Keratinocyte (primary cell): ENCODE measurements around the gene KCNH8. TPM values are rescaled to one million over a fixed set of nuclear protein-coding genes. Genes with fewer than 3 reads are reported as not detected.

Experiments
- DNase-seq: peaks from one replicate; pipeline ENCODE4 v3.0.0-alpha.2; 2011; ENCODE audit warnings: low read depth, missing footprints, low spot score
- FAIRE-seq: peaks from 2 replicates; lab custom pipeline; 2011; peaks lifted over from hg19 to GRCh38; lab: Jason Lieb, UNC
- H2AFZ ChIP-seq: 2 replicates; pipeline ENCODE4 v1.6.0; 2012; ENCODE audit warnings: low read length, control low read depth, inconsistent platforms; ENCODE audit not compliant: control insufficient read depth
- H3K27ac ChIP-seq: 2 replicates; pipeline ENCODE4 v1.5.1; 2011; ENCODE audit warnings: low read length; ENCODE audit not compliant: control insufficient read depth, insufficient read depth
- H3K27me3 ChIP-seq: 3 replicates; pipeline ENCODE4 v1.6.0; 2011; ENCODE audit warnings: low read length; ENCODE audit not compliant: control insufficient read depth, insufficient read depth; ENCODE audit errors: extremely low read depth
- H3K36me3 ChIP-seq, 2 experiments: 2 replicates in 1 of 2; 3 replicates in 1 of 2; pipeline ENCODE4 v1.5.1; 2011; ENCODE audit warnings: low read length in 2 of 2, mild to moderate bottlenecking in 1 of 2; ENCODE audit not compliant: control insufficient read depth in 2 of 2, insufficient read depth in 2 of 2; ENCODE audit errors: extremely low read depth in 1 of 2
- H3K4me1 ChIP-seq: 3 replicates; pipeline ENCODE4 v1.5.1; 2011; ENCODE audit warnings: low read length; ENCODE audit not compliant: control insufficient read depth, insufficient read depth; ENCODE audit errors: extremely low read depth
- H3K4me2 ChIP-seq: 3 replicates; pipeline ENCODE4 v1.6.0; 2011; ENCODE audit warnings: low read depth, low read length; ENCODE audit not compliant: control insufficient read depth, insufficient read depth; ENCODE audit errors: extremely low read depth
- H3K4me3 ChIP-seq, 3 experiments: fragments of 200-600 bp in 1 of 3; sonication (generic) in 1 of 3; 2 replicates in 2 of 3; 3 replicates in 1 of 3; pipeline ENCODE4 v1.5.1; 2011 to 2016; ENCODE audit warnings: low read length in 3 of 3, mild to moderate bottlenecking in 3 of 3, control low read depth in 2 of 3, inconsistent platforms in 1 of 3, low read depth in 1 of 3, mixed read lengths in 1 of 3, mixed run types in 1 of 3, moderate library complexity in 1 of 3; ENCODE audit not compliant: control insufficient read depth in 2 of 3, insufficient read depth in 2 of 3; ENCODE audit errors: extremely low read depth in 1 of 3
- H3K79me2 ChIP-seq: 2 replicates; pipeline ENCODE4 v1.6.0; 2012; ENCODE audit warnings: low read length; ENCODE audit not compliant: control insufficient read depth, insufficient read depth
- H3K9ac ChIP-seq: 3 replicates; pipeline ENCODE4 v1.6.0; 2011; ENCODE audit warnings: low read length; ENCODE audit not compliant: control insufficient read depth, insufficient read depth; ENCODE audit errors: extremely low read depth
- H3K9me1 ChIP-seq: 3 replicates; pipeline ENCODE4 v1.6.0; 2011; ENCODE audit warnings: low read length; ENCODE audit not compliant: control insufficient read depth, insufficient read depth; ENCODE audit errors: extremely low read depth
- H3K9me3 ChIP-seq: 2 replicates; pipeline ENCODE4 v1.5.1; 2012; ENCODE audit warnings: low read depth, low read length; ENCODE audit not compliant: control insufficient read depth
- H4K20me1 ChIP-seq: 3 replicates; pipeline ENCODE4 v1.6.0; 2011; ENCODE audit warnings: low read length; ENCODE audit not compliant: control insufficient read depth, insufficient read depth; ENCODE audit errors: extremely low read depth
- CTCF ChIP-seq, 3 experiments: IDR thresholded peaks in 1 of 3; conservative IDR thresholded peaks in 1 of 3; optimal IDR thresholded peaks in 1 of 3; 2 replicates in 2 of 3; 3 replicates in 1 of 3; pipeline versions ENCODE3 to v1.5.1; 2011; ENCODE audit warnings: low read length in 3 of 3, mild to moderate bottlenecking in 3 of 3, moderate library complexity in 2 of 3, control low read depth in 1 of 3, inconsistent platforms in 1 of 3; ENCODE audit not compliant: insufficient read depth in 2 of 3; ENCODE audit errors: extremely low read depth in 1 of 3
- EZH2 ChIP-seq: IDR thresholded peaks from one replicate; pipeline ENCODE4 v1.6.1; 2012; ENCODE audit warnings: inconsistent platforms, mild to moderate bottlenecking, low read length, moderate library complexity
- dilution Hi-C: fragments of 300-500 bp; cut with MboI; formaldehyde crosslinking; loops from one replicate; pipeline ENCODE4 v1.7.0; 2020; ENCODE audit warnings: low sequenced_read_pairs; ENCODE audit not compliant: extremely low pct_ligation_motif_present
- polyA plus RNA-seq, 5 experiments: library from polyadenylated mRNA; depleted of rRNA in 3 of 5; stranded (reverse) in 3 of 5; stranded (forward) in 1 of 5; unstranded in 1 of 5; fragments of >200 nt; gene quantifications; 1 replicate in 1 of 5; 2 replicates in 3 of 5; 3 replicates in 1 of 5; pipeline versions ENCODE4 v1.2.1 to v1.2.3, GENCODE V29; 2011 to 2012; ENCODE audit warnings: missing spikeins in 2 of 5, low read depth in 1 of 5, low replicate concordance in 1 of 5

Gene KCNH8
- polyA plus RNA-seq, 1 donor (not counting 4 experiments of a cell fraction or from before 2014, with no cell fraction given), result not detected

GRCh38 chr3:19149368-19149767 lies 1.1 kb downstream of the KCNH8 start:
- Histone ChIP-seq H3K4me2 (no peak overlapping the region), H4K20me1 (no peaks in the 10 kb centered on the region), H2AFZ (no peak overlapping the region), H3K9me3 (no peaks in the 10 kb centered on the region), H3K27me3 (peaks cover 26% of the 10 kb centered on the region), H3K9me1 (no peaks in the 10 kb centered on the region), H3K36me3 (no peaks in the 10 kb centered on the region), H3K79me2 (no peaks in the 10 kb centered on the region), H3K9ac (no peak overlapping the region), H3K4me3 (no peak overlapping the region), H3K4me1 (no peaks in the 10 kb centered on the region), H3K27ac (no peak overlapping the region)
- TF ChIP-seq CTCF (optimal IDR thresholded peaks at IDR 0.05 in 1 of 3, IDR thresholded peaks at IDR 0.05 in 1 of 3, conservative IDR thresholded peaks at IDR 0.05 in 1 of 3; ENCODE audit: extremely low read depth in 1 of 3, insufficient read depth in 2 of 3, low read length in 3 of 3) (no peak), EZH2 (no peak)
- DNase-seq (no peak), FAIRE-seq (peak; percentile 5)
- dilution Hi-C loops, result no loop called here

- no peak for TF ChIP-seq CTCF (optimal IDR thresholded peaks at IDR 0.05 in 1 of 3, IDR thresholded peaks at IDR 0.05 in 1 of 3, conservative IDR thresholded peaks at IDR 0.05 in 1 of 3; ENCODE audit: extremely low read depth in 1 of 3, insufficient read depth in 2 of 3, low read length in 3 of 3)
- TF ChIP-seq EZH2, result no peak
- no peak overlapping the region for H3K4me2 ChIP-seq
- no peaks in the 10 kb centered on the region for H3K9me3 ChIP-seq
- no peak overlapping the region for H2AFZ ChIP-seq
- no peaks in the 10 kb centered on the region for H4K20me1 ChIP-seq
- peaks cover 26% of the 10 kb centered on the region for H3K27me3 ChIP-seq
- no peak overlapping the region for H3K4me3 ChIP-seq
- no peaks in the 10 kb centered on the region for H3K9me1 ChIP-seq
- no peak for FAIRE-seq
- H3K27ac ChIP-seq, result no peak overlapping the region
- H3K79me2 ChIP-seq, result no peaks in the 10 kb centered on the region
- H3K4me1 ChIP-seq, result no peaks in the 10 kb centered on the region
- DNase-seq, result no peak
- no peaks in the 10 kb centered on the region for H3K36me3 ChIP-seq
- H3K9ac ChIP-seq, result no peak overlapping the region
- dilution Hi-C loops, result no loop called here
These were observed 2.9 kb downstream of the KCNH8 start for GRCh38 chr3:19151171-19151570.
